Activated CD4-positive, alpha-beta T cell treated with anti-CD3 and anti-CD28 coated beads for 24 hours (primary cell): ENCODE measurements around the gene HERC6.
"Not testable (repeated sequence)": the region's sequence is repeated elsewhere in the genome, so short reads cannot be mapped to it uniquely, and the experiment has no call there.

Source experiments
- DNase-seq, 2 donors: peaks; one replicate each; pipeline ENCODE4 v3.0.0-alpha.2; 2020; ENCODE audit warnings: low read depth in 2 of 2

The HERC6 gene

GRCh38 chr4:88390128-88390527 is 11.5 kb downstream of the HERC6 start:
- no peak for DNase-seq

DNA sequence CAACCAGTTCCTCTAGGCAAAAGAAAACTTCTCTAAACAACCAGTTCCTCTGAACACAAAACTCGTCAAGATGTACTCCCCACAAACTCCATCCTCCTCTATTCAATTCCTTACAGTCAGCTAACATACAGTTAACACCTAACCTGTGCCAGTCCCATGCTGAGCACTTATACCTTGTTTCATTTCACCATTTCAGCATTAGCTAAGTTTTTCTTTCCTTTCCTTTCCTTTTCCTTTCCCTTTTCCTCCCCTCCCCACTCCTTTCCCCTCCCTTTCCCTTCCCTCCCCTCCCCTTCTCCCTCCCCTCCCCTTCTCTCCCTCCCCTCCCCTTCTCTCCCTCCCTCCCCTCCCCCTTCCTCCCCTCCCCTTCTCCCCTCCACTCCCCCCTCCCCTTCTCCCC is 13.1 kb downstream of the HERC6 start:
- no peak for DNase-seq

DNA sequence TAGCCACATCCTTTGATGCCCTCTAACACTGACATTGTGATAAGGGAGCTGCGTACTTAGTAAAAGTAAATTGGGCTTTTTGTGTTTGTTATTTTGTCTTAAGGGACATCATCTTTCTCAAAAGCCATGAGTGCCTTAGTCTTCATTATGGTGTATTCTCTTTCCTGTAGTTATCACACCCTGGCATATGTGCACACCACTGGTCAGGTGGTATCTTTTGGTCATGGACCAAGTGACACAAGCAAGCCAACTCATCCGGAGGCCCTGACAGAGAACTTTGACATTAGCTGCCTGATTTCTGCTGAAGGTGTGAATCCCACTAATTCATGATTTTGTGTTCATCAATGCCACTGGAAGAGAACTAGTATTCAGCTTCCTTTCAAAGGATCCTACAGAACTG is 18.0 kb downstream of the HERC6 start:
- DNase-seq, result no peak

DNA sequence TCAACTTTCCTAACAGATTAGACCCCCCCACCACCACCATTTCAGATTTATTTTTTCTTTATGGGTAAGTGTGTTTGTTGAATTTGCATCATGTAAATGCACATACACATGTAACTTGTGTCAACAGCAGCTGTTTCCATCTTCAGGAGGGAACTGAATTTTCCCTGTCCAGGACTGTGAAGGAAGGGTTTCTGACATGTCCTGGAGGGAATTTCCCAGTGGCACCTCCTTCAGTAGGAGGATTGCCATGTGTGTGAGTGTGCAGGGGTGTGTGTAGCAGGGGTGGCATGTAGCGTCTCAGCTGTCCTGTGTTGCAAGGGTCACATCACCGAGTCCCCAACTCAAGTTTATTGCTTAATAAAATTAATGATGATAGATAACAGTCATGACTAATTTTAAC is 19.7 kb downstream of the HERC6 start:
- no peak for DNase-seq

DNA sequence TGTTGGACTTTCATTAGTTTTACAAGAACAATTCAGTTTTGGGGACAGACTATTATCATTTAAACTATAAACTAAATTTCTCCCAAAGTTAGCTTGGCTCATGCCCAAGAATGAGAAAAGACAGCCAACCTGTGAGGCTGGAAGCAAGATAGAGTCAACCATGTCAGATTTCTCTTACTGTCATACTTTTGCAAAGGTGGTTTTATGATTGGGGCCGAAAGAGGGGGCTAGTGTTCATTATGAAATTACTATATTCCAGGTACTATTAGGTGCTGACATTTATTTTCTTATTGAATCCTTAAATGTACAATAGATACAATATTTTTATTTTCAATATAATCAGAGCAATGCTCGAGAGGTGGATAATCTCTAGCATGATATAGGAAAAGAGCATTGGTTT is 30.6 kb downstream of the HERC6 start:
- no peak for DNase-seq

GRCh38 chr4:88409789-88410188 is 31.1 kb downstream of the HERC6 start:
- DNase-seq, result no peak

GRCh38 chr4:88411491-88412096 is 32.9 kb downstream of the HERC6 start:
- DNase-seq, result no peak

DNA sequence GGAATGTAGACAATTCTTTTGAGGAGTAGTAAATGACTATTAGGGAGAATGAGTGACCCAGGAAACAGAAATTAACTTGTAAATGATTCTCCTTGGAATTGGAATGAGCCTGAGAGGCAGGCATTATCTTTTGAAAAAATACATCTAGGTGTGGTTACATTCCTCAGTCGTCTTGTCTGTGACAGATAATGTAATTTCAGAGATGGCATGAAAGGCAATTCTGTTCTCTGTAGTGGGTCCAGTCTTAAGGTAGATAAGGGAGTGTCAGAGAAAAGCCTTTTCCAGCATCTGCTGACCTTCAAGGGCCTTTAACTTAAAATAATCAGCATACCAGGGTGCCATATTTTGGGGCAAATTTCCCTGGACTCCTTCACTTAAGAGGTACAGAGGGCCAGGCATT is 35.1 kb downstream of the HERC6 start:
- DNase-seq, result no peak

GRCh38 chr4:88414755-88415154 is 36.1 kb downstream of the HERC6 start:
- no peak for DNase-seq

DNA sequence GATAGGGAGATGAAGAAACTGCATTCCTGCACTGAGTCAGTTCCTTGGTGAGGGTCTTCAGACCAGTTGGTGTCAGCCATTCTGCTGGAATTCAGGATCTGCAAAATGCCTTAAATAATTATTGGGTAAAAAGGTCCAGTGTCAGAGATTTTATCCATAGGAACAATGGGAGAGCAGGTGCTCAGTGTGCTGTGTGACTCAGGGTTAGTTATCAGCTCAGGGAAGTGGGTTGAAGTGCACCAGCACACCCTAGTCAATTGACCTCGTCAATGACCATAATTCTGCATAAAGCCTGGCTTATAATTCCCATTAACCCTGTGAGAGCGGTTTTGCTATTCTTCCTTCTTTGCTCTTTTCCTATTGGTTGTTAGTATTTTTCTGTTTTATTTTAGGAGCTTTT is 37.3 kb downstream of the HERC6 start:
- DNase-seq, result no peak

GRCh38 chr4:88418411-88418810 is 39.8 kb downstream of the HERC6 start:
- DNase-seq, result no peak

DNA sequence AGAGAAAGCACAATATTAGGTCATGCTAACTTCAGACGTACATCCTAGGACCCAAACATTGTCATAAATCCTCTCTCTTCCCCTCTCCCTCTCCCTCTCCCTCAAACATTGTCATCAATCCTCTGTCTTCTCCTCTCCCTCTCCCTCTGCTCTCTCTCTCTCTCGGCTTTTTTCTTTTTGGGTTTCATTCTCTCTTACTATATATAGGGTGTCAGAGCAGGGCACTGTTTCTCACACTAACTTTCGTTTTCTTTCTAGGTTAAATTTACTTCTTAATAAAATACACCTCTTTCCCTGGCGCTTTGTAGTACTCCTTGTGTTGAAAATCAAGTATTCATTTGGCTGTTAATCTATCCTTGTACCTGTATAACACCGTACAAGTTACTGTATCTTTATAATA is 41.2 kb downstream of the HERC6 start:
- DNase-seq, result no peak

DNA sequence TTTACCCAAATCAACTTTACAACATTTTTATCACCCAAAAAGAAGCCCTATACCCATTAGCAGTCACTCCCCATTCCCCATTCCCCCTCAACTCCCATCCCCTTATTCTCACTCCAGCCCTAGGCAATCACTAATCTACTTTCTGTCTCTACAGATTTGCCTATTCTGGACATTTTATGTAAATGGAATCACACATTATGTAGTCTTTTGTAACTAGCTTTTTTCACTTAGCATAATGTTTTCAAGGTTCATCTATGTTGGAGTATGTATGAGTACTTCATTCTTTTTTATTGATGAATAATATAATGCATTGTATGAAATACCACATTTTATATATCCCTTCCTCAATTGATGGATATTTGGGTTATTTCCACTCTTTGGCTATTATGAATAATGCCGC is 42.2 kb downstream of the HERC6 start:
- DNase-seq, result no peak

GRCh38 chr4:88422403-88422802 is 43.8 kb downstream of the HERC6 start:
- DNase-seq, result no peak

DNA sequence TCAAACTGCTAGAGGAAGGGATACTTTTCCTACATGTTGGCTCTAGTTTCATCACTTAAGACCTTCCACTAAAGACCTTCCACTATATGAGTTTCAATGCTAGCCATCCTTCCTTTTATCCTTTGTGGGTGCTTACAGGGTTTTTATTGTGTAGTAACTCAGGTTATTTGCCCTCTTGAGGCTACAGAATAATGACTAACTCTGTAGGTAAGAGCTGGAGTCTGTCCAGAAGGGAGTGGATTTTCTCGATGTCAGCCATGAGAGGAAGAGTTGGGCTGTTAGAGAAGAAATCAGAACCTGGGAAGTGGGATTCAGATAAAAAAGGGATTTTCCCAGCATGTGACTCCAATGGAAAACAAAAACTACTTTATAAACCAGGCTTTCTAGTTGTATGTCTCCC is 50.7 kb downstream of the HERC6 start:
- DNase-seq, result no peak

DNA sequence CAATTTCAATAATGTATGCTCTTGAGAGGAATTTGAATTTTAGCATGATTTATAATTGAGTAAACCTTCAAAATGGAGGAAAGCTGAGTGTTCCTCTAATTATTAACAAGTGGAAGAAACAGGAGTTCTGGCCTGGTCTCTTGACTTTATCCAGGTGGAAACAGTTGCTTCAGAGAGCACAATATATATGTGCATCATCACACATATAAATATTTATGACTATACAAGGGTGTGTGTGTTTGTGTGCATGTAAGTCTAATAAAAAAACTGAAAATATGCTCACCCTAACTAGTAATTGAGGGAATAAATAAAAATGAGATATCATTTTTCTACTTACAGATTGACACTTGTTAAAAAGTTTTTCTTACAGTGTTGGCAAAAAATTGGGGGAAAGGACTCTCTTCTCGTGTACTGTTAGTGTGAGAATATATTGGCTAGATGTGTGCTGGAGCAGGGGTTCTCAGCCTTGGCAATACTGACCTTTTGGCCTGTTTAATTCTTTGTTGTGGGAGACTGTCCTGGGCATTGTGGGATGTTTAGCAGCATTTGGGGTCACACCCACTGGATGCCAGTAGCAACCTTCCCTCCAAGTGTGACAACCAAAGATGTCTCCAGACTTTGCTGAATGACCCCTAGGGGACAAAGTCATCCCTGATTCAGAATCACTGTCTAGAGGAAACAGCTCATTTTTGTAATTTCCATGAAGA is 57.5 kb downstream of the HERC6 start:
- DNase-seq, result no peak

- not testable (repeated sequence) for DNase-seq
These were observed 59.2 kb downstream of the HERC6 start for GRCh38 chr4:88437873-88438272.

DNA sequence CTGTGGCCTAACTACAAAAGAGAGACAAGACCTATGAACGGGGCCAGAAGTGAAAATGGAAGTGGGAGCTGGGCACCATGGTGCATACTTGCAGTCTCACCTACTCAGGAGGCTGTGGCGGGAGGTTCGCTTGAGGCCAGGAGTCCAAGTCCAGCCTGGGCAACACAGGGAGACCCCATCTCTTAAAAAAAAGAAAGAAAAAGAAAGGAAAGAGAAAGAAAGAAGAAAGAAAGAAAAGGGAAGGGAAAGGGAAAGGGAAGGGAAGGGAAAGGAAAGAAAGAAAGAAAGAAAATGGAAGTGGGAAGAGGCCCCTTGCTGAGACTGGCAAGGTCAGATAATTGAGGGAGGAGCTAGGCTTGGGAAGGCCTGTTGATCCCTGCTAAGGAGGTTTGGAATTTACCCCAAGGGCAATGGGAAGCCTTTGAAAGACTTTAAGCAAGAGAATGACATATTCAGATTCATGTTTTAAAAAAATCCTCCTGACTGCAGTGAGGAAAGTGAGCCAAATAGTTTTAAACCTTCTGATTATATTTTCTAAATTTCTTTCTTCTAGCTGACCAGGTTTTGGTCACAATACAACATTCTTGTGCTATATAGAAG is 60.6 kb downstream of the HERC6 start:
- DNase-seq, result no peak

- DNase-seq, result no peak
These were observed 61.5 kb downstream of the HERC6 start for GRCh38 chr4:88440146-88440545.

DNA sequence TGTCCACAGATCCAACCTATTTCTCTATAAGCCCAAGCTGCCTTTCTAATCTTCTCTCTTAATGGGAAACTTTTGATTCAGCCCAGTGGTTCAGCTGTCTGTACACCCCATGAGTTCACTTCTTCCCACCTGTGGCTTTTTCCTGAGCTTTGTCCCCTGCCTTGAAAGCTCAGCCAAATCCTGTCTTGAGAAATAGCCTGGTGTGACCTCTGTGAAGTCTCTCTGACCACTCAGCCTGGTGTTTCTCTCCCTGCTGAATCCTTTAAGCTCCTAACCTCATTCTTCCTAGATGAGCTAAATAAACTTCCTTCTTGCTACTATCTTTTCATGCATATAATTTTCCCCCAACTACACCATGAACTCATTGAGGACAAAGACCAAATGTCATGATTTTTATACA is 63.0 kb downstream of the HERC6 start:
- DNase-seq, result no peak

- DNase-seq, result no peak
These were observed 64.1 kb downstream of the HERC6 start for GRCh38 chr4:88442689-88443191.

DNA sequence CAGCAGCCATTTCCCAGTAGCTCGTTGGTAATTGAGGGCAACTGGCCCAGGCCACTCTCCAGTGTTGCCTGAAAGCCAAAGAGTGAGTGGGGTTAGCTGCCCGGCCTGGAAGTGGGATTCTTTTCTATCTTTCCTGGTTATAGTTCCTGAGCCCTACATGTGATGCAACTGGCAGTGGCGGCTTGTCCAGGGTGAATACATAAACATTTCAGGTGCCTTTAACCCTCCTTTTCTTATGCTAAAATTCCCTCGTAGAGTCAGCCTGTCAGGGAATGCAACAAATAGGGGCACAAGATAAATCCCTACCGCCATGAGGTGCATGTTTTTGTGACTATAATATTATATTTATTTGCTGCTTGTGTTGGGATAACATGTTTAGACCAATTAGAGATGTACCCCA is 64.8 kb downstream of the HERC6 start:
- DNase-seq, result no peak

DNA sequence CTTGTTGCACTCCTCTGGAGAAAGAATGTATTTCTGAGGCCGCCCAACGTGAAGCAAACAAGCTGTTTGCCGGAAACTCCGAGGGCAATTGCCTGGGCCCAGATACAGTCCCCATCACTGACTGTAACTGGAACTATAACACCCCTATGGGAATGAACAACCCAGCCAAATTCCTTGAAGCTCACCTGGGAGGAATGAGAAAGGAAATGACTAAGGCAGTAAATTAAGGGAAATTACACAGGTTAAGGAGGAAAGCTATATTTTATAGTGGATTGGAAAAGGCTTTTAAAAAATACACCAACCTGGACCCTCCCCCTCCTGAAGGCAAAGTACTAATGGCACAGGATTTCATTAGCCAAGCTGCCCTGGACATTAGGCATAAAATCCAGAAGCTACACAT is 66.6 kb downstream of the HERC6 start:
- DNase-seq, result no peak
